ENCODE data around the gene GLO1.

Gene GLO1

GRCh38 chr6:38730140-38730862 is 27.4 kb upstream of the GLO1 start:
- no peak overlapping the region for H3K4me3 ChIP-seq (ENCODE audit: low read length)
- no peaks in the 10 kb centered on the region for H3K9me3 ChIP-seq (ENCODE audit: control insufficient read depth, insufficient read depth, low read length)
- H4K20me1 ChIP-seq (ENCODE audit: control insufficient read depth, insufficient read depth, low read depth, low read length), result no peaks in the 10 kb centered on the region
- H3K36me3 ChIP-seq (ENCODE audit: control insufficient read depth, low read length), result no peaks in the 10 kb centered on the region
- TF ChIP-seq EZH2phosphoT487 (IDR thresholded peaks at IDR 0.05; ENCODE audit: borderline replicate concordance, low read length) (no peak), CTCF (IDR thresholded peaks at IDR 0.05; ENCODE audit: low read depth, low read length, poor library complexity, severe bottlenecking) (no peak)
- H3K9me2 ChIP-seq (replicated peaks; ENCODE audit: control insufficient read depth, low read length), result no peaks in the 10 kb centered on the region
- H3K27me3 ChIP-seq (ENCODE audit: control insufficient read depth, low read length), result no peaks in the 10 kb centered on the region
- H3K79me2 ChIP-seq (ENCODE audit: control insufficient read depth, low read length), result no peaks in the 10 kb centered on the region
- no peaks in the 10 kb centered on the region for H3F3A ChIP-seq (ENCODE audit: control insufficient read depth, insufficient read depth)
- H3K4me2 ChIP-seq (ENCODE audit: low read length), result no peak overlapping the region
- H3K27ac ChIP-seq (ENCODE audit: low read depth, low read length), result no peak overlapping the region
- H3K4me1 ChIP-seq (ENCODE audit: control insufficient read depth, low read length), result no peaks in the 10 kb centered on the region

- Histone ChIP-seq H3K9me3 (ENCODE audit: control insufficient read depth, insufficient read depth, low read length) (no peaks in the 10 kb centered on the region), H3K9me2 (replicated peaks; ENCODE audit: control insufficient read depth, low read length) (no peaks in the 10 kb centered on the region), H3F3A (ENCODE audit: control insufficient read depth, insufficient read depth) (no peaks in the 10 kb centered on the region), H3K27me3 (ENCODE audit: control insufficient read depth, low read length) (no peaks in the 10 kb centered on the region), H3K27ac (ENCODE audit: low read depth, low read length) (no peak overlapping the region), H3K4me2 (ENCODE audit: low read length) (no peak overlapping the region), H3K79me2 (ENCODE audit: control insufficient read depth, low read length) (no peaks in the 10 kb centered on the region), H3K36me3 (ENCODE audit: control insufficient read depth, low read length) (no peaks in the 10 kb centered on the region), H4K20me1 (ENCODE audit: control insufficient read depth, insufficient read depth, low read depth, low read length) (no peaks in the 10 kb centered on the region), H3K4me1 (ENCODE audit: control insufficient read depth, low read length) (no peaks in the 10 kb centered on the region), H3K4me3 (ENCODE audit: low read length) (no peak overlapping the region)
- TF ChIP-seq CTCF (IDR thresholded peaks at IDR 0.05; ENCODE audit: low read depth, low read length, poor library complexity, severe bottlenecking) (no peak), EZH2phosphoT487 (IDR thresholded peaks at IDR 0.05; ENCODE audit: borderline replicate concordance, low read length) (no peak)
These were observed 25.3 kb upstream of the GLO1 start for GRCh38 chr6:38728203-38728602.

- H3K9me2 ChIP-seq (replicated peaks; ENCODE audit: control insufficient read depth, low read length), result no peaks in the 10 kb centered on the region
- H3K79me2 ChIP-seq (ENCODE audit: control insufficient read depth, low read length), result no peaks in the 10 kb centered on the region
- no peaks in the 10 kb centered on the region for H3K4me1 ChIP-seq (ENCODE audit: control insufficient read depth, low read length)
- H3F3A ChIP-seq (ENCODE audit: control insufficient read depth, insufficient read depth), result no peaks in the 10 kb centered on the region
- H4K20me1 ChIP-seq (ENCODE audit: control insufficient read depth, insufficient read depth, low read depth, low read length), result no peaks in the 10 kb centered on the region
- H3K27me3 ChIP-seq (ENCODE audit: control insufficient read depth, low read length), result peaks cover 1% of the 10 kb centered on the region; the same call in 1 of the 2 replicates
- H3K4me3 ChIP-seq (ENCODE audit: low read length), result no peak overlapping the region
- no peak overlapping the region for H3K27ac ChIP-seq (ENCODE audit: low read depth, low read length)
- TF ChIP-seq EZH2phosphoT487 (IDR thresholded peaks at IDR 0.05; ENCODE audit: borderline replicate concordance, low read length) (no peak), CTCF (IDR thresholded peaks at IDR 0.05; ENCODE audit: low read depth, low read length, poor library complexity, severe bottlenecking) (no peak)
- no peaks in the 10 kb centered on the region for H3K36me3 ChIP-seq (ENCODE audit: control insufficient read depth, low read length)
- no peak overlapping the region for H3K4me2 ChIP-seq (ENCODE audit: low read length)
- H3K9me3 ChIP-seq (ENCODE audit: control insufficient read depth, insufficient read depth, low read length), result no peaks in the 10 kb centered on the region
These were observed 22.7 kb upstream of the GLO1 start for GRCh38 chr6:38725414-38726183.
